ENCODE measurements around the gene DCHS2. TPM values are rescaled to one million over a fixed set of nuclear protein-coding genes. Genes with fewer than 3 reads are reported as not detected.

DCHS2 gene
- total RNA-seq, 2 experiments from 2014 or later = 0.16 to 0.22 TPM

- peaks cover 9 to 11% of the 10 kb centered on the region in 2 experiments for H3K27me3 ChIP-seq (ENCODE audit: control insufficient read depth in 1 of 2, insufficient read depth in 2 of 2, low read length in 2 of 2)
- ChIA-PET POLR2A (no interaction called here), CTCF (no interaction called here)
- intact Hi-C loops (cut with DNase I, micrococcal nuclease) = no loop called here
- no peaks in the 10 kb centered on the region for H3K4me1 ChIP-seq (ENCODE audit: insufficient read depth, low read length)
- Mint-ChIP-seq H3K4me3 (no peak overlapping the region), H3K9me3 (peaks cover 10% of the 10 kb centered on the region), H3K36me3 (ENCODE audit: low read depth) (no peaks in the 10 kb centered on the region), H3K27ac (no peak overlapping the region), H3K4me1 (ENCODE audit: low read depth) (no peaks in the 10 kb centered on the region), H3K27me3 (peaks cover 37% of the 10 kb centered on the region)
- no peak overlapping the region for H3K27ac ChIP-seq (ENCODE audit: low read depth in 1 of 2, low read length in 2 of 2)
- no peak for TF ChIP-seq CTCF (IDR thresholded peaks at IDR 0.05)
- DNase-seq = no peak
- ATAC-seq (ENCODE audit: poor library complexity) = no peak
- no peaks in the 10 kb centered on the region for H3K9me3 ChIP-seq (ENCODE audit: control insufficient read depth in 1 of 2, insufficient read depth in 1 of 2, low read length in 2 of 2)
- H3K4me3 ChIP-seq (ENCODE audit: low read length) = no peak overlapping the region
- H3K36me3 ChIP-seq (ENCODE audit: insufficient read depth, low read length) = no peaks in the 10 kb centered on the region
Observed at GRCh38 chr4:154406018-154406795, 85.4 kb downstream of the DCHS2 start.

- no peaks in the 10 kb centered on the region for H3K27me3 ChIP-seq (ENCODE audit: control insufficient read depth in 1 of 2, insufficient read depth in 2 of 2, low read length in 2 of 2)
- intact Hi-C loops (cut with DNase I, micrococcal nuclease) = no loop called here
- H3K4me3 ChIP-seq (ENCODE audit: low read length) = no peak overlapping the region
- H3K36me3 Mint-ChIP-seq (ENCODE audit: low read depth) = no peaks in the 10 kb centered on the region
- peaks cover 18% of the 10 kb centered on the region for H3K27me3 Mint-ChIP-seq
- CTCF ChIA-PET = no interaction called here
- no peak overlapping the region for H3K27ac Mint-ChIP-seq
- no peak for ATAC-seq (ENCODE audit: poor library complexity)
- no peak for TF ChIP-seq CTCF (IDR thresholded peaks at IDR 0.05)
- H3K4me1 Mint-ChIP-seq (ENCODE audit: low read depth) = no peaks in the 10 kb centered on the region
- POLR2A ChIA-PET = no interaction called here
- no peaks in the 10 kb centered on the region for H3K4me1 ChIP-seq (ENCODE audit: insufficient read depth, low read length)
- no peak for DNase-seq
- peaks cover 6% of the 10 kb centered on the region for H3K9me3 Mint-ChIP-seq
- no peak overlapping the region for H3K27ac ChIP-seq (ENCODE audit: low read depth in 1 of 2, low read length in 2 of 2)
- H3K36me3 ChIP-seq (ENCODE audit: insufficient read depth, low read length) = no peaks in the 10 kb centered on the region
- H3K9me3 ChIP-seq (ENCODE audit: control insufficient read depth in 1 of 2, insufficient read depth in 1 of 2, low read length in 2 of 2) = no peaks in the 10 kb centered on the region
- H3K4me3 Mint-ChIP-seq = no peak overlapping the region
Observed at GRCh38 chr4:154399259-154399974, 92.2 kb downstream of the DCHS2 start.

GRCh38 chr4:154390324-154390723 is 101.3 kb downstream of the DCHS2 start:
- DNase-seq (no peak), ATAC-seq (ENCODE audit: poor library complexity) (no peak)
- no peaks in the 10 kb centered on the region for H3K9me3 Mint-ChIP-seq
- peaks cover 20% of the 10 kb centered on the region for H3K27me3 Mint-ChIP-seq
- H3K36me3 Mint-ChIP-seq (ENCODE audit: low read depth) = no peaks in the 10 kb centered on the region
- H3K4me3 Mint-ChIP-seq = no peak overlapping the region
- H3K27ac Mint-ChIP-seq = no peak overlapping the region
- ChIA-PET CTCF (no interaction called here), POLR2A (no interaction called here)
- H3K4me1 Mint-ChIP-seq (ENCODE audit: low read depth) = no peaks in the 10 kb centered on the region
- Histone ChIP-seq H3K27me3 (ENCODE audit: control insufficient read depth in 1 of 2, insufficient read depth in 2 of 2, low read length in 2 of 2) (no peaks in the 10 kb centered on the region), H3K4me3 (ENCODE audit: low read length) (no peak overlapping the region), H3K36me3 (ENCODE audit: insufficient read depth, low read length) (no peaks in the 10 kb centered on the region), H3K4me1 (ENCODE audit: insufficient read depth, low read length) (no peaks in the 10 kb centered on the region), H3K27ac (ENCODE audit: low read depth in 1 of 2, low read length in 2 of 2) (no peak overlapping the region), H3K9me3 (ENCODE audit: control insufficient read depth in 1 of 2, insufficient read depth in 1 of 2, low read length in 2 of 2) (no peaks in the 10 kb centered on the region)
- intact Hi-C loops (cut with DNase I, micrococcal nuclease) = no loop called here
- TF ChIP-seq CTCF (IDR thresholded peaks at IDR 0.05) = no peak
